ENCODE data around the gene RCBTB2. TPM values are rescaled to one million over a fixed set of nuclear protein-coding genes. Genes with fewer than 3 reads are reported as not detected.

The RCBTB2 gene
- total RNA-seq, 1 donor from 2014 or later = 19.7 TPM

GRCh38 chr13:48502601-48503319 lies 30.1 kb downstream of the RCBTB2 start:
- DNase-seq (ENCODE audit: low spot score) (no peak), ATAC-seq (no peak)
- intact Hi-C loops (cut with DNase I) = no loop called here

DNA sequence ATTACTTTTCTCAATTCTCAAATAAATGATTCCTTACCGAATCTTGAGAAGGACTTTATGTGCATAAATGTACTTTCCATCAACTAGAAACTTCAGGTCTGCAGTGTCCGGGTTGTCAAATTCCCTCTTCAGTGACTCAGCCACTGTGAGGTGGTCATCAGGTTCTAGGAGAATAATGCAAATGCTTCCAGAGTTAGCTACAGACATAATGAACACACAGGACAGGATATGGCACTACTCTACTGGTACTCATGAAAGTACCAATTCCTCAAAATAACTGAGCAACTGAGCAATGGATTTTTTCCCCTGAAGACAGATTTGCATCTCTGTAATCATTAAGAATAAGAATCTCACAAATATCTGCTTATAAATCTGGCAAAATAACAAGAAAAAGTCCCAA lies 31.2 kb downstream of the RCBTB2 start:
- ATAC-seq = no peak
- DNase-seq (ENCODE audit: low spot score) = no peak
- intact Hi-C loops (cut with DNase I) = no loop called here

DNA sequence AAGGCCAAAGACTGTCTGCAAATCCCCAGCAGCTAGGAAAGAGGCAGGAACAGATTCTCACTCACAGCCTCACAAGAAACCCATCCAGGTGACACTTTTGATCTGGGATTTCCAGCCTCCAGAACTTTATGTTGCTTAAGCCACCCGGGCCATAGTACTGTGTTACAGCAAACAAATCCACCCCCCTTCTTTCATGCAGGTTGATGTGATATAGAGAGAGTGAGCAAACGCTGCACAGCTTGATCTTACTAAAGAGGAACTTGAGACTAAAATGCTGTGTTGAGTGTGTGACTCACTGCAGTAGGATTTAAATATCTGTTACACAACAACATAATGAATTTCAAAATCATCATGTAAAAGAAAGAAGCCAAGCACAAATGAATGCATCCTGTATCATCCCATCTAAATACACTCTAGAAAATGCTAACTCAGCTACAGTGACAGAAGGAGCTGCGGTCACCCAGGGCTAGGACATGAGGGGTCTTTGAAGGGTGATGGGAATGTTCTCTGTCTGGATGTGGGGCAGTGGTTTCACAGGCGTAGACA lies 32.2 kb downstream of the RCBTB2 start:
- peak; percentile 68 for ATAC-seq
- intact Hi-C loops (cut with DNase I) = no loop called here
- no peak for DNase-seq (ENCODE audit: low spot score)

DNA sequence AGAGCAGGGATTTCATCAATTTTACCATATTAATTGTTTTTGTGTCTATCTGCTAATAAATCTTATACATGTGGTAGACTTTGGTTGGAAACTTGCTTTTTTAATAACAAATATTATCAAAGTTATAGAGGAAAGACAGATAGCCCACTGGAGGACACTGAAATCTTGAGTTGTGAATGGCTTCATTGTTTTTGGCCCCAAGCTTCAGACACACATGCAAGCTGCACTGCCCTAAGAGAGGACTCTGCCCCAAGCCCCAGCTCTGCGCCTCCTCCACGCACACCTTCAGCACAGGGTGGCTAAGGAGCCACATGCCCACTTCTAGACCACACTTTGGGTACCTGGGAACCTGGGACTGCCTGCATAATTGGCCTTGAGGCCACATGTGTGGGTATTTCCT lies 35.2 kb downstream of the RCBTB2 start:
- ATAC-seq = no peak
- intact Hi-C loops (cut with DNase I) = no loop called here
- no peak for DNase-seq (ENCODE audit: low spot score)

DNA sequence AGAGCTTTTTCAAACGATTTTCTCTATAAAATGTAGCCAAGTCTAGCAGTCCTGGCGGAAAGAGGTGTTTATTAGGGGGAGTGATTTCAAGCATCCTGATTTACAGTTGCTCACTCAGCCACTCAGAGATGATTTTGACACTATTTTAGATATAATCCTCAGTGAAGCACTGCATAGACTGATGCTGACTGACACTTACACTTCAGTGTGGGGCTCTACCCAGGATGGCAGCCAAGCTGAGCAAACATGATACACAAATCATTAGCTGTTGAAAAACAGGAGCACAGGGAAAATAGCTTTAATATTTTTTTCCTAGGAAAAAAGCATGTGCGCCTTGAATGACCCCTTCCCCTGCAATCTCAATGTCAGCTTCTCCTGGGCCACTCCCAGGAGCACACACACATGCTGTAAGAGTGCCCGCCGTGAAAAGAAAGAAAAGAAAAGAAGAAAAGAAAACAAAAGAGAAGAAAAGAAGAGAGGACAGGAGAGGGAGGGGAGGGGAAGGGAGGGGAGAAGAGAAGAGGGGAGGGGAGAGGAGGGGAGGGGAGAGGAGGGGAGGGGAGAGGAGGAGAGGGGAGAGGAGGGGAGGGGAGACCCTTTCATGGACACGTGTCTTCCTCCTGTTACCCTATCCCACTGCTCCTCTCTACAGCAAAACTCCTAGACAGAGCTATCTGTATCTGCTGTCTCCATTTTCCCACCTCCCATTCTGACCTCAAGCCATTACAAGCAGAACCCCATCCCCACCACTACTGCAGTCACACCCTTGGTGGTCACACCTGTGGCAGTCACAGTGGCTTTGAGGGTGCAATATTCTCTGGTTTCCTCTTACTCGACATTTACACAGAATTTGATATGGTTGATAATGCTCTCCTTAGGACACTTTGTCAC lies 36.4 kb downstream of the RCBTB2 start:
- intact Hi-C loops (cut with DNase I) = no loop called here
- DNase-seq (ENCODE audit: low spot score) (no peak), ATAC-seq (no peak)

- intact Hi-C loops (cut with DNase I) = no loop called here
- no peak for ATAC-seq
- DNase-seq (ENCODE audit: low spot score) = no peak
Measured at GRCh38 chr13:48494874-48495273, 38.0 kb downstream of the RCBTB2 start.

DNA sequence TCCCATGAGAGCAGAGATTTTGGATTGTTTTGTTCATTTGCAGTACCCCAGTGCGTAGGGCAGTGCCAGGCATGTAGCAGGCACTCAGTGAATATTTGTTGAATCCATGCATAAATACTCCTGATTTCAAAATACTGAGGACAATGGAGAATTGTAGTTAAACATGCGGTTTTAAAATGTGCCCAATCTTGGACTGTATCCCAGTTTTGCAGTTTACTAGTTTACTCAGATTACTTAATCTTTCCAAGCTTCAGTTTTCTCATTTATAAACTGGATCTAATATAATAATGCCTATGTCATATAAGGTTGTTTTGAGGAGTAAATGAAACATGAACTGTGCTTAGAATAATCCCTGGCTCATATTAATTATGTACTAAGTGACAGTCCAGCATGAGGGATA lies 39.0 kb downstream of the RCBTB2 start:
- ATAC-seq (no peak), DNase-seq (ENCODE audit: low spot score) (no peak)
- intact Hi-C loops (cut with DNase I) = no loop called here

GRCh38 chr13:48493066-48493765 lies 39.7 kb downstream of the RCBTB2 start:
- DNase-seq (ENCODE audit: low spot score) (no peak), ATAC-seq (peak; percentile 20)
- intact Hi-C loops (cut with DNase I) = no loop called here

GRCh38 chr13:48492470-48493065 lies 40.3 kb downstream of the RCBTB2 start:
- DNase-seq (ENCODE audit: low spot score) (peak; percentile 74), ATAC-seq (peak; percentile 90)

GRCh38 chr13:48492096-48492440 lies 40.8 kb downstream of the RCBTB2 start:
- ATAC-seq (peak; percentile 58), DNase-seq (ENCODE audit: low spot score) (no peak)
- intact Hi-C loops (cut with DNase I) = no loop called here

More at GRCh38 chr13:48492470-48493065, 40.3 kb downstream of the RCBTB2 start:
- intact Hi-C loops (cut with DNase I) = no loop called here

DNA sequence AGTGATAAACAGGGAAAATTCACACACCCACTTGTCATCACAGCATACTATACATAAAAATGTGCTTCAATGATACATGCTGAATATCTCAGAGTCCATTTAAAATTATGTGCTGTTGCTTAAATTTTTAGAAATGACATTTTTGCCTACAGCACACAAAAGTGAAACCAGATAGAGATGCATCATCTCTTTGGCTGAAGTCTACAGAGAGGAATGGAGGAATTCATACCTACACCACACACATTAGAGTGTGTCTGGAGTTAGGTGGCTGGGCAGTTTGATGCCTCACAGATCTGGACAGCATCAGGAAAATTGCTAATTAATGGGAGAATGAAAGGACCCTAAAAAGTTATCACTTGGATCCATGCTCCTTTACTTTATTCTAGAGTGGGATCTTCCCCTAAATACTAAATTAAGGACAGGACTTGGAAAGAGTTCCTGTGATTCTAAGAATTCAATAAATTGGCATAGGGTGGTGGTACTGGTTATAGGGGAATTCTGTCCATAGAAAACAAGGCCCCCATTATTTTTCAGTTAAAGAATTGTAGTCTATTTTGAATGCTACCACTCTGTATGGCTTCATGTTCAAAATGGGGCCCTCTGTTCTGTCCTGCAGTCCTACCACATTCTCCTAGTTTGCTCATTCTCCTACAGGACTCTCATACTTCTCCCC lies 41.3 kb downstream of the RCBTB2 start:
- no peak for ATAC-seq
- no peak for DNase-seq (ENCODE audit: low spot score)
- intact Hi-C loops (cut with DNase I) = no loop called here

GRCh38 chr13:48490241-48490640 lies 42.6 kb downstream of the RCBTB2 start:
- intact Hi-C loops (cut with DNase I) = no loop called here
- ATAC-seq (no peak), DNase-seq (ENCODE audit: low spot score) (no peak)

DNA sequence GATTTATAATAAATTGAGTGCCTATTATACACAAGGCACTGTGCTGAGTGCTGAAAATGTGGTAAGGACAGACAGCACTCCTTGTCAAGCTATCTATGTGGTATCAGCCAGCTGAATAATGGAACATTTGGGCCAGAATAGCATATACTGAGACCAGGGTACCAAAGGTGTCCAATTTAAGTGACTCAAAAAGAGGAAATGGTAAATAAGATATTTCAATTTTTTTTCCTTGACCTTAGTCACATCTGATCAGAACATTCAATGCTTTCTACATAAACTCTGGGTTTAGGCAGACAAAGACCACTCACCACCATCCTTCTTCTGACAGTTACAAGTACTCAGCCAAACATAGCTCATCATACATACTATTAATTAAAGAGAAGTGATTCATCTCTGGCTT lies 43.2 kb downstream of the RCBTB2 start:
- DNase-seq (ENCODE audit: low spot score) (no peak), ATAC-seq (no peak)
- intact Hi-C loops (cut with DNase I) = loop anchor here (5.0 kb wide), 1 partner anchor 212 kb away; no protein-coding TSS in a partner anchor

DNA sequence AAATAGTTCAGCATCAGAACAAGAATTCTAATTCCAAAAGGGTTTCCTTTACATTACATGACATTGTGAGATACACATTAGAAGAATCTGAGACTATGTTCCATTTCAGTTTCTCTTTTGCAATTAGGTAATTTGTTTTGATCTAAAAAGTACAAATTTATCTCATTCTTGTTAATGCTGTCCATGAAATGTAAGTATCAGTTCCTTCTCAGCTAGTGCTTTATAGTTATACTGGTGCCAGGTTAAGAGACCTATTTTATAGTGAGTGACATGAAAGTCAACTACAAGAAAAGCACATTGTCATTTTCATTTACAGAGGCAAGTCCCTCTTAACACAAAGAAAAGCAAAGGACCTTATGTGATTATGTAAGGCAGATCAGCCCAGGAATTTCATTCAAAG lies 43.9 kb downstream of the RCBTB2 start:
- no peak for ATAC-seq
- intact Hi-C loops (cut with DNase I) = loop anchor here (5.0 kb wide), 1 partner anchor 212 kb away; no protein-coding TSS in a partner anchor
- no peak for DNase-seq (ENCODE audit: low spot score)

GRCh38 chr13:48487968-48488367 lies 44.9 kb downstream of the RCBTB2 start:
- ATAC-seq = no peak
- intact Hi-C loops (cut with DNase I) = loop anchor here (5.0 kb wide), 1 partner anchor 211 kb away; no protein-coding TSS in a partner anchor

GRCh38 chr13:48486836-48487235 lies 46.0 kb downstream of the RCBTB2 start:
- no peak for DNase-seq (ENCODE audit: low spot score)
- no peak for ATAC-seq
- intact Hi-C loops (cut with DNase I) = loop anchor here (5.0 kb wide), 1 partner anchor 210 kb away; no protein-coding TSS in a partner anchor

More at GRCh38 chr13:48487968-48488367, 44.9 kb downstream of the RCBTB2 start:
- no peak for DNase-seq (ENCODE audit: low spot score)

GRCh38 chr13:48486362-48486761 lies 46.5 kb downstream of the RCBTB2 start:
- intact Hi-C loops (cut with DNase I) = loop anchor here (5.0 kb wide), 1 partner anchor 209 kb away; no protein-coding TSS in a partner anchor
- no peak for DNase-seq (ENCODE audit: low spot score)
- ATAC-seq = no peak

DNA sequence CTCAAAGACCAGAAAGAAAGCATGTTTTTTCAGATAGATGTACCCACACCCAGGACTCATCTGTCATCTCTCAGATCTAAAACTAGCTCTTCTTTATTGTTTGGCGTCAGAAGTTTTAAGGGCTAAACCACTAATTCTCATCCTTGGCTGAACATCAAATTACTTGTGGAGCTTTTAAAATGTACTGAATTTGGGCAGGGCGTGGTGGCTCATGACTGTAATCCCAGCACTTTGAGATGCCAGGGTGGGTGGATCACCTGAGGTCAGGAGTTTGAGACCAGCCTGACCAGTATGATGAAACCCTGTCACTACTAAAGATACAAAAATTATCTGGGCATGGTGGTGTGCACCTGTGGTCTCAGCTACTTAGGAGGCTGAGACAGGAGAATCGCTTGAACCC lies 47.4 kb downstream of the RCBTB2 start:
- intact Hi-C loops (cut with DNase I) = loop anchor here (5.0 kb wide), 1 partner anchor 208 kb away; no protein-coding TSS in a partner anchor
- DNase-seq (ENCODE audit: low spot score) (no peak), ATAC-seq (no peak)

All from sciatic nerve (tissue), 2 donors.